ENCODE measurements around the gene SIX2. TPM values are rescaled to one million over a fixed set of nuclear protein-coding genes. Genes with fewer than 3 reads are reported as not detected.

The SIX2 gene
- total and polyA plus RNA-seq, 7 experiments from 2014 or later: not detected

- Histone ChIP-seq H3K27me3 (ENCODE audit: control insufficient read depth in 2 of 2, insufficient read depth in 2 of 2, low read length in 2 of 2) (no peaks in the 10 kb centered on the region), H3K4me1 (ENCODE audit: control insufficient read depth in 2 of 2, insufficient read depth in 2 of 2, low read length in 2 of 2) (no peaks in the 10 kb centered on the region), H3K36me3 (ENCODE audit: control insufficient read depth in 2 of 3, insufficient read depth in 3 of 3, low read length in 3 of 3) (no peaks in the 10 kb centered on the region), H3K27ac (ENCODE audit: low read depth, low read length) (no peak overlapping the region), H3K4me3 (ENCODE audit: low read length) (no peak overlapping the region), H3K9me3 (ENCODE audit: control insufficient read depth in 2 of 3, low read length in 3 of 3) (no peaks in the 10 kb centered on the region)
- Mint-ChIP-seq H3K27ac (no peak overlapping the region), H3K27me3 (peaks cover 35 to 50% (median 43%) of the 10 kb centered on the region in 5 donors), H3K4me1 (no peaks in the 10 kb centered on the region), H3K36me3 (peaks cover 0 to 11% (median 0%) of the 10 kb centered on the region in 5 donors), H3K4me3 (no peak overlapping the region), H3K9me3 (peaks cover 3 to 50% (median 11%) of the 10 kb centered on the region in 11 donors)
- CTCF ChIA-PET: no interaction called here
- no peak for ATAC-seq
- intact Hi-C loops (cut with micrococcal nuclease): loop anchor here in 1 of 2 donors (10.0 kb wide), 1 partner anchor 656 kb away; no protein-coding TSS in a partner anchor
- DNase-seq: no peak
- POLR2A ChIA-PET: no interaction called here
Observed at GRCh38 chr2:44989176-44989575, 20.1 kb downstream of the SIX2 start.

- no peaks in the 10 kb centered on the region for H3K36me3 ChIP-seq (ENCODE audit: control insufficient read depth in 2 of 3, insufficient read depth in 3 of 3, low read length in 3 of 3)
- no peaks in the 10 kb centered on the region for H3K4me1 ChIP-seq (ENCODE audit: control insufficient read depth in 2 of 2, insufficient read depth in 2 of 2, low read length in 2 of 2)
- peaks cover under 1 to 17% (median 4%) of the 10 kb centered on the region in 11 donors for H3K9me3 Mint-ChIP-seq
- H3K27ac ChIP-seq (ENCODE audit: low read depth, low read length): no peak overlapping the region
- H3K27ac Mint-ChIP-seq: no peak overlapping the region
- no peaks in the 10 kb centered on the region for H3K27me3 ChIP-seq (ENCODE audit: control insufficient read depth in 2 of 2, insufficient read depth in 2 of 2, low read length in 2 of 2)
- no peak for ATAC-seq
- no peak overlapping the region for H3K4me3 ChIP-seq (ENCODE audit: low read length)
- H3K4me1 Mint-ChIP-seq: peaks cover 0 to 6% (median 0%) of the 10 kb centered on the region in 7 donors
- H3K4me3 Mint-ChIP-seq: no peak overlapping the region
- peaks cover 25 to 40% (median 27%) of the 10 kb centered on the region in 5 donors for H3K27me3 Mint-ChIP-seq
- DNase-seq: no peak
- intact Hi-C loops (cut with micrococcal nuclease): loop anchor here (5.0 to 10.0 kb wide), 2 partner anchors 661 to 793 kb away; no protein-coding TSS in a partner anchor
- H3K36me3 Mint-ChIP-seq: no peaks in the 10 kb centered on the region
- H3K9me3 ChIP-seq (ENCODE audit: control insufficient read depth in 2 of 3, low read length in 3 of 3): no peaks in the 10 kb centered on the region
- POLR2A ChIA-PET: no interaction called here
- CTCF ChIA-PET: interaction anchor here (1.2 to 3.1 kb wide), 2 partner anchors 509 to 510 kb away, joined by 4 to 11 read pairs; no protein-coding TSS in a partner anchor
Observed at GRCh38 chr2:44983836-44984604, 25.2 kb downstream of the SIX2 start.

GRCh38 chr2:44981714-44982108 is 27.5 kb downstream of the SIX2 start:
- no peak overlapping the region for H3K27ac Mint-ChIP-seq
- ChIA-PET POLR2A (interaction anchor here (0.6 kb wide), 1 partner anchor 1121 kb away, joined by 3 read pairs; no protein-coding TSS in a partner anchor), CTCF (interaction anchor here (0.5 to 3.1 kb wide), 10 partner anchors 9 to 593 kb away, joined by 3 to 11 read pairs (median 4); no protein-coding TSS in a partner anchor)
- Histone ChIP-seq H3K27ac (ENCODE audit: low read depth, low read length) (no peak overlapping the region), H3K27me3 (ENCODE audit: control insufficient read depth in 2 of 2, insufficient read depth in 2 of 2, low read length in 2 of 2) (no peaks in the 10 kb centered on the region), H3K4me3 (ENCODE audit: low read length) (no peak overlapping the region), H3K4me1 (ENCODE audit: control insufficient read depth in 2 of 2, insufficient read depth in 2 of 2, low read length in 2 of 2) (no peaks in the 10 kb centered on the region), H3K36me3 (ENCODE audit: control insufficient read depth in 2 of 3, insufficient read depth in 3 of 3, low read length in 3 of 3) (no peaks in the 10 kb centered on the region), H3K9me3 (ENCODE audit: control insufficient read depth in 2 of 3, low read length in 3 of 3) (no peaks in the 10 kb centered on the region)
- peaks cover 0 to 6% (median 0%) of the 10 kb centered on the region in 7 donors for H3K4me1 Mint-ChIP-seq
- ATAC-seq: peak; percentile 64
- no peaks in the 10 kb centered on the region for H3K9me3 Mint-ChIP-seq
- H3K36me3 Mint-ChIP-seq: no peaks in the 10 kb centered on the region
- intact Hi-C loops (cut with micrococcal nuclease): loop anchor here (1.0 to 10.0 kb wide), 6 partner anchors 513 to 797 kb away; no protein-coding TSS in a partner anchor
- peak overlapping the region in 1 of 10 donors; percentile 38 for H3K4me3 Mint-ChIP-seq
- peaks cover 20 to 30% (median 22%) of the 10 kb centered on the region in 5 donors for H3K27me3 Mint-ChIP-seq
- DNase-seq: peak; percentile 18 to 62 (median 42)

- CTCF ChIA-PET: interaction anchor here (0.5 to 3.1 kb wide), 10 partner anchors 8 to 593 kb away, joined by 3 to 11 read pairs (median 4); no protein-coding TSS in a partner anchor
Observed at GRCh38 chr2:44980751-44981713, 28.2 kb downstream of the SIX2 start.

GRCh38 chr2:44979581-44979980 is 29.7 kb downstream of the SIX2 start:
- POLR2A ChIA-PET: no interaction called here
- CTCF ChIA-PET: no interaction called here
- no peak for ATAC-seq

More at GRCh38 chr2:44980751-44981713, 28.2 kb downstream of the SIX2 start:
- Mint-ChIP-seq H3K4me3 (no peak overlapping the region), H3K9me3 (no peaks in the 10 kb centered on the region), H3K27ac (no peak overlapping the region), H3K27me3 (peaks cover 16 to 30% (median 18%) of the 10 kb centered on the region in 5 donors), H3K36me3 (no peaks in the 10 kb centered on the region), H3K4me1 (peaks cover 0 to 6% (median 0%) of the 10 kb centered on the region in 7 donors)
- DNase-seq: peak in 1 of 9 donors; percentile 9
- POLR2A ChIA-PET: interaction anchor here (0.6 kb wide), 1 partner anchor 1120 kb away, joined by 3 read pairs; no protein-coding TSS in a partner anchor
- Histone ChIP-seq H3K36me3 (ENCODE audit: control insufficient read depth in 2 of 3, insufficient read depth in 3 of 3, low read length in 3 of 3) (no peaks in the 10 kb centered on the region), H3K4me1 (ENCODE audit: control insufficient read depth in 2 of 2, insufficient read depth in 2 of 2, low read length in 2 of 2) (no peaks in the 10 kb centered on the region), H3K27me3 (ENCODE audit: control insufficient read depth in 2 of 2, insufficient read depth in 2 of 2, low read length in 2 of 2) (no peaks in the 10 kb centered on the region), H3K4me3 (ENCODE audit: low read length) (no peak overlapping the region), H3K9me3 (ENCODE audit: control insufficient read depth in 2 of 3, low read length in 3 of 3) (no peaks in the 10 kb centered on the region), H3K27ac (ENCODE audit: low read depth, low read length) (no peak overlapping the region)
- intact Hi-C loops (cut with micrococcal nuclease): loop anchor here (1.0 to 10.0 kb wide), 6 partner anchors 513 to 797 kb away; no protein-coding TSS in a partner anchor
- ATAC-seq: no peak

More at GRCh38 chr2:44979581-44979980, 29.7 kb downstream of the SIX2 start:
- Histone ChIP-seq H3K4me1 (ENCODE audit: control insufficient read depth in 2 of 2, insufficient read depth in 2 of 2, low read length in 2 of 2) (no peaks in the 10 kb centered on the region), H3K4me3 (ENCODE audit: low read length) (no peak overlapping the region), H3K27me3 (ENCODE audit: control insufficient read depth in 2 of 2, insufficient read depth in 2 of 2, low read length in 2 of 2) (no peaks in the 10 kb centered on the region), H3K36me3 (ENCODE audit: control insufficient read depth in 2 of 3, insufficient read depth in 3 of 3, low read length in 3 of 3) (no peaks in the 10 kb centered on the region), H3K9me3 (ENCODE audit: control insufficient read depth in 2 of 3, low read length in 3 of 3) (no peaks in the 10 kb centered on the region), H3K27ac (ENCODE audit: low read depth, low read length) (no peak overlapping the region)
- no peaks in the 10 kb centered on the region for H3K9me3 Mint-ChIP-seq
- intact Hi-C loops (cut with micrococcal nuclease): no loop called here
- no peak for DNase-seq
- no peaks in the 10 kb centered on the region for H3K36me3 Mint-ChIP-seq
- peaks cover 13 to 29% (median 17%) of the 10 kb centered on the region in 5 donors for H3K27me3 Mint-ChIP-seq
- H3K27ac Mint-ChIP-seq: no peak overlapping the region
- H3K4me1 Mint-ChIP-seq: peaks cover 0 to 6% (median 0%) of the 10 kb centered on the region in 7 donors
- no peak overlapping the region for H3K4me3 Mint-ChIP-seq

All from naive thymus-derived CD4-positive, alpha-beta T cell (primary cell).